Activated B cell treated with CpG ODN at 0.5 μM for 24 hours (primary cell): ENCODE data around the gene CCDC92B. TPM values are rescaled to one million over a fixed set of nuclear protein-coding genes. Genes with fewer than 3 reads are reported as not detected.
"Not testable (repeated sequence)": the region's sequence is repeated elsewhere in the genome, so short reads cannot be mapped to it uniquely, and the experiment has no call there.

Source experiments
- ATAC-seq: fragments of 200-7000 bp; cut with Tn5 transposase; one replicate; pipeline ENCODE4 v1.10.0; 2021; ENCODE audit warnings: low read depth, mild to moderate bottlenecking, moderate library complexity
- CTCF ChIA-PET: fragments of 350-600 bp; sonication (Branson Sonifier 250); formaldehyde crosslinking; loops from one replicate; lab custom pipeline; 2021; ENCODE audit warnings: antibody characterized with exemption; lab: Charles Lee
- POLR2A ChIA-PET: fragments of 350-600 bp; sonication (Branson Sonifier 250); formaldehyde crosslinking; loops from one replicate; lab custom pipeline; 2021; ENCODE audit warnings: antibody characterized with exemption; lab: Charles Lee
- DNase-seq: peaks from one replicate; pipeline ENCODE4 v3.0.0; 2022
- H3K27ac Mint-ChIP-seq: one replicate; pipeline ENCODE4 v1.8.0; 2020; ENCODE audit warnings: mixed read lengths
- H3K27me3 Mint-ChIP-seq: one replicate; pipeline ENCODE4 v1.8.0; 2021; ENCODE audit warnings: mixed read lengths
- H3K36me3 Mint-ChIP-seq: one replicate; pipeline ENCODE4 v1.8.0; 2021; ENCODE audit warnings: low read depth, mixed read lengths
- H3K4me1 Mint-ChIP-seq: one replicate; pipeline ENCODE4 v1.8.0; 2021; ENCODE audit warnings: mixed read lengths
- H3K4me3 Mint-ChIP-seq: one replicate; pipeline ENCODE4 v1.8.0; 2020; ENCODE audit warnings: mild to moderate bottlenecking, mixed read lengths
- H3K9me3 Mint-ChIP-seq: one replicate; pipeline ENCODE4 v1.8.0; 2020; ENCODE audit warnings: mixed read lengths
- intact Hi-C: fragments of 100-400 bp; cut with micrococcal nuclease; formaldehyde crosslinking; loops from one replicate; pipeline ENCODE4 v1.15.1; 2024
- total RNA-seq: library from RNA; stranded (reverse); gene quantifications from 2 replicates; pipeline ENCODE4 v1.2.3, GENCODE V29; 2022
- TF ChIP-seq, protein P1 (sequence below): fragments of 200-600 bp; IDR thresholded peaks from one replicate; pipeline ENCODE4 v1.8.0; 2022; ENCODE audit warnings: antibody characterized with exemption, mild to moderate bottlenecking

CCDC92B gene
- total RNA-seq, 1 donor from 2014 or later: not detected

GRCh38 chr17:2789700-2790099, 40.2 kb upstream of the CCDC92B start:
- Mint-ChIP-seq H3K27ac (no peak overlapping the region), H3K4me1 (peaks cover 58% of the 10 kb centered on the region), H3K27me3 (no peaks in the 10 kb centered on the region), H3K36me3 (no peaks in the 10 kb centered on the region), H3K4me3 (no peak overlapping the region), H3K9me3 (no peaks in the 10 kb centered on the region)
- ATAC-seq (no peak), DNase-seq (no peak)
- intact Hi-C loops: no loop called here
- POLR2A ChIA-PET: interaction anchor here (0.7 to 3.0 kb wide), 5 partner anchors 29 to 1127 kb away, joined by 3 to 12 read pairs (median 3); partner anchors contain the start of gene P2RX1
- CTCF ChIA-PET: interaction anchor here (0.7 to 4.6 kb wide), 5 partner anchors 25 to 223 kb away, joined by 3 to 21 read pairs (median 11); no protein-coding TSS in a partner anchor
- TF ChIP-seq, protein P1, sequence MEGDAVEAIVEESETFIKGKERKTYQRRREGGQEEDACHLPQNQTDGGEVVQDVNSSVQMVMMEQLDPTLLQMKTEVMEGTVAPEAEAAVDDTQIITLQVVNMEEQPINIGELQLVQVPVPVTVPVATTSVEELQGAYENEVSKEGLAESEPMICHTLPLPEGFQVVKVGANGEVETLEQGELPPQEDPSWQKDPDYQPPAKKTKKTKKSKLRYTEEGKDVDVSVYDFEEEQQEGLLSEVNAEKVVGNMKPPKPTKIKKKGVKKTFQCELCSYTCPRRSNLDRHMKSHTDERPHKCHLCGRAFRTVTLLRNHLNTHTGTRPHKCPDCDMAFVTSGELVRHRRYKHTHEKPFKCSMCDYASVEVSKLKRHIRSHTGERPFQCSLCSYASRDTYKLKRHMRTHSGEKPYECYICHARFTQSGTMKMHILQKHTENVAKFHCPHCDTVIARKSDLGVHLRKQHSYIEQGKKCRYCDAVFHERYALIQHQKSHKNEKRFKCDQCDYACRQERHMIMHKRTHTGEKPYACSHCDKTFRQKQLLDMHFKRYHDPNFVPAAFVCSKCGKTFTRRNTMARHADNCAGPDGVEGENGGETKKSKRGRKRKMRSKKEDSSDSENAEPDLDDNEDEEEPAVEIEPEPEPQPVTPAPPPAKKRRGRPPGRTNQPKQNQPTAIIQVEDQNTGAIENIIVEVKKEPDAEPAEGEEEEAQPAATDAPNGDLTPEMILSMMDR: no peak

GRCh38 chr17:2786176-2786881, 36.9 kb upstream of the CCDC92B start:
- H3K27ac Mint-ChIP-seq: no peak overlapping the region
- intact Hi-C loops: loop anchor here (1.0 to 2.0 kb wide), 5 partner anchors 42 to 227 kb away; no protein-coding TSS in a partner anchor
- H3K36me3 Mint-ChIP-seq: no peaks in the 10 kb centered on the region
- H3K4me3 Mint-ChIP-seq: no peak overlapping the region
- ATAC-seq (peak; percentile 98), DNase-seq (peak; percentile 88)
- H3K27me3 Mint-ChIP-seq: no peaks in the 10 kb centered on the region
- ChIA-PET CTCF (interaction anchor here (0.6 to 3.0 kb wide), 19 partner anchors 10 to 370 kb away, joined by 3 to 49 read pairs (median 6); partner anchors contain the start of gene RAP1GAP2), POLR2A (interaction anchor here (0.6 to 2.6 kb wide), 7 partner anchors 8 to 394 kb away, joined by 3 to 16 read pairs (median 7); no protein-coding TSS in a partner anchor)
- H3K4me1 Mint-ChIP-seq: peaks cover 25% of the 10 kb centered on the region
- TF ChIP-seq, protein P1: peak; percentile 38
- no peaks in the 10 kb centered on the region for H3K9me3 Mint-ChIP-seq

DNA sequence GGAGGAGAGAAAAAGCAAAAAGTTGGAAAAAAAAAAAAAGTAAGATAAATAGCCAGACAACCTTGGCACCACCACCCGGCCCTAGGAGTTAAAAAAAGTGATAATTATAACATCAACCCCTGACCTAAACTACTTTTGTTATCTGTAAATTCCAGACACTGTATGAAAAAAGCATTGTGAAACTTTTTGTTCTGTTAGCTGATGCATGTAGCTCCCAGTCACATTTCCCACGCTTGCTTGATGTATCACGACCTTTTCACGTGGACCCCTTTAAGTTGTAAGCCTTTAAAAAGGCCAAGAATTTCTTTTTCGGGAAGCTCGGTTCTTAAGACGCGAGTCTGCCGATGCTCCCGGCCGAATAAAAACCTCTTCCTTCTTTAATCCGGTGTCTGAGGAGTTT, 35.9 kb upstream of the CCDC92B start:
- intact Hi-C loops, H3K27ac Mint-ChIP-seq, H3K27me3 Mint-ChIP-seq, ATAC-seq, H3K4me3 Mint-ChIP-seq, H3K9me3 Mint-ChIP-seq, DNase-seq, H3K36me3 Mint-ChIP-seq: not testable (repeated sequence)
- peaks cover 15% of the 10 kb centered on the region for H3K4me1 Mint-ChIP-seq
- CTCF ChIA-PET: interaction anchor here (1.0 to 3.0 kb wide), 15 partner anchors 11 to 369 kb away, joined by 3 to 49 read pairs (median 6); partner anchors contain the start of gene RAP1GAP2
- POLR2A ChIA-PET: interaction anchor here (2.6 kb wide), 1 partner anchor 30 kb away, joined by 16 read pairs; no protein-coding TSS in a partner anchor

GRCh38 chr17:2784864-2785263, 35.4 kb upstream of the CCDC92B start:
- ChIA-PET CTCF (interaction anchor here (1.5 to 3.0 kb wide), 7 partner anchors 13 to 229 kb away, joined by 5 to 49 read pairs (median 7); no protein-coding TSS in a partner anchor), POLR2A (interaction anchor here (2.6 kb wide), 1 partner anchor 30 kb away, joined by 16 read pairs; no protein-coding TSS in a partner anchor)
- Mint-ChIP-seq H3K4me1 (peaks cover 11% of the 10 kb centered on the region), H3K27ac (no peak overlapping the region), H3K36me3 (no peaks in the 10 kb centered on the region), H3K27me3 (no peaks in the 10 kb centered on the region), H3K4me3 (no peak overlapping the region), H3K9me3 (no peaks in the 10 kb centered on the region)
- no peak for DNase-seq
- intact Hi-C loops: no loop called here
- no peak for ATAC-seq
- TF ChIP-seq, protein P1: no peak

GRCh38 chr17:2783310-2784030, 34.0 kb upstream of the CCDC92B start:
- ChIA-PET POLR2A (no interaction called here), CTCF (interaction anchor here (1.1 to 1.8 kb wide), 2 partner anchors 54 to 229 kb away, joined by 4 to 5 read pairs; no protein-coding TSS in a partner anchor)
- peaks cover 9% of the 10 kb centered on the region for H3K27me3 Mint-ChIP-seq
- H3K4me3 Mint-ChIP-seq: no peak overlapping the region
- H3K4me1 Mint-ChIP-seq: peaks cover 7% of the 10 kb centered on the region
- no peaks in the 10 kb centered on the region for H3K9me3 Mint-ChIP-seq
- no peak overlapping the region for H3K27ac Mint-ChIP-seq
- DNase-seq (no peak), ATAC-seq (no peak)
- intact Hi-C loops: no loop called here
- TF ChIP-seq, protein P1: no peak
- H3K36me3 Mint-ChIP-seq: no peaks in the 10 kb centered on the region
